Caco-2 (cell line): Measurements from ENCODE around the gene TMEM40. TPM values are rescaled to one million over a fixed set of nuclear protein-coding genes. Genes with fewer than 3 reads are reported as not detected.

Experiments used
- BruUV-seq: library from RNA; stranded (reverse); fragments of 400-500 nt; replicated peaks from 2 replicates; lab custom pipeline; 2021; lab: Mats Ljungman, UMichigan
- CTCF ChIA-PET: fragments of 300-600 bp; sonication (Branson Sonifier 250); formaldehyde crosslinking; loops from one replicate; lab custom pipeline; 2022; ENCODE audit warnings: antibody characterized with exemption; lab: Charles Lee
- POLR2A ChIA-PET: fragments of 300-600 bp; sonication (Branson Sonifier 250); formaldehyde crosslinking; loops from one replicate; lab custom pipeline; 2022; ENCODE audit warnings: antibody characterized with exemption; lab: Charles Lee
- DNase-seq, 2 experiments: peaks; one replicate each; pipeline versions ENCODE4 v3.0.0 to v3.0.0-alpha.2; 2020 to 2022
- H3K27me3 ChIP-seq: replicated peaks from 2 replicates; pipeline ENCODE4 v1.6.0; 2011; ENCODE audit warnings: low read length; ENCODE audit not compliant: control insufficient read depth, insufficient read depth
- H3K36me3 ChIP-seq: 2 replicates; pipeline ENCODE4 v1.5.1; 2011; ENCODE audit warnings: low read length; ENCODE audit not compliant: control insufficient read depth, insufficient read depth
- H3K4me1 ChIP-seq: fragments of 250-450 bp; sonication (Bioruptor Pico); 2 replicates; pipeline ENCODE4 v1.5.1; 2020; ENCODE audit warnings: mild to moderate bottlenecking
- H3K4me3 ChIP-seq: 2 replicates; pipeline ENCODE4 v1.5.1; 2011; ENCODE audit warnings: low read depth, mild to moderate bottlenecking, control low read depth, low read length
- H3K9me3 ChIP-seq: fragments of 250-450 bp; sonication (Bioruptor Pico); 2 replicates; pipeline ENCODE4 v1.5.1; 2020; ENCODE audit warnings: mild to moderate bottlenecking, moderate library complexity
- H3K27ac Mint-ChIP-seq: one replicate; pipeline ENCODE4 v1.8.0; 2022; ENCODE audit warnings: mixed read lengths; ENCODE audit not compliant: unreplicated experiment
- H3K27me3 Mint-ChIP-seq: one replicate; pipeline ENCODE4 v1.8.0; 2022; ENCODE audit warnings: mixed read lengths; ENCODE audit not compliant: insufficient read depth, unreplicated experiment
- H3K36me3 Mint-ChIP-seq: one replicate; pipeline ENCODE4 v1.8.0; 2022; ENCODE audit warnings: mild to moderate bottlenecking, mixed read lengths; ENCODE audit not compliant: insufficient read depth, unreplicated experiment
- H3K4me1 Mint-ChIP-seq: one replicate; pipeline ENCODE4 v1.8.0; 2022; ENCODE audit warnings: low read depth, mixed read lengths; ENCODE audit not compliant: unreplicated experiment
- H3K4me3 Mint-ChIP-seq: one replicate; pipeline ENCODE4 v1.8.0; 2022; ENCODE audit warnings: mild to moderate bottlenecking, moderate library complexity, mixed read lengths; ENCODE audit not compliant: unreplicated experiment
- H3K9me3 Mint-ChIP-seq: one replicate; pipeline ENCODE4 v1.8.0; 2022; ENCODE audit warnings: mixed read lengths; ENCODE audit not compliant: unreplicated experiment
- intact Hi-C: fragments of 100-400 bp; cut with micrococcal nuclease; formaldehyde crosslinking; loops from one replicate; pipeline ENCODE4 v1.10.0; 2022; ENCODE audit not compliant: unreplicated experiment
- total RNA-seq: library from RNA; stranded (reverse); gene quantifications from 2 replicates; pipeline ENCODE4 v1.2.3, GENCODE V29; 2022
- TF ChIP-seq, protein P1 (sequence below), 2 experiments: fragments of 200-600 bp in 1 of 2; IDR thresholded peaks; 1 replicate in 1 of 2; 2 replicates in 1 of 2; pipeline versions ENCODE4 v1.5.1 to v1.8.0; 2011 to 2022; ENCODE audit warnings: antibody characterized with exemption in 1 of 2, control low read depth in 1 of 2, inconsistent platforms in 1 of 2, low read depth in 1 of 2, low read length in 1 of 2, mild to moderate bottlenecking in 1 of 2, moderate library complexity in 1 of 2; ENCODE audit not compliant: insufficient read depth in 1 of 2, severe bottlenecking in 1 of 2, unreplicated experiment in 1 of 2

TMEM40 gene
- total RNA-seq, 1 experiment from 2014 or later: 0.86 TPM

DNA sequence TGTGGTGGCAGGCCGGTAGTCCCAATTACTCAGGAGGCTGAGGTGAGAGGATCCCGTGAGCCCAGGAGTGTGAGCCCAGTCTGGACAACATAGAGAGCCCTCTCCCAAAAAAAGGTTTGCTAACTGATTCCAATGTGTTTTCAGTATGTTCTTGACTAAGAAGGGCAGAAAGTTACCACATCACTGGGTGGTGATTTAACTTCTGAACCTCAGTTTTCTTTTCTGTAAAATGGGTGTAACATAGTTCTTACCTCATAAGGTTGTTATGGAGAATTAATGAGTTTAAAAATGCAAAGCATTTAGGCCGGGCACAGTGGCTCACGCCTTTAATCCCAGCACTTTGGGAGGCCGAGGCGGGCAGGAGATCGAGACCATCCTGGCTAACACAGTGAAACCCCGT, 66.6 kb downstream of the TMEM40 start:
- no peak for DNase-seq
- ChIA-PET CTCF (no interaction called here), POLR2A (no interaction called here)
- intact Hi-C loops: no loop called here
- Mint-ChIP-seq H3K36me3 (no peaks in the 10 kb centered on the region), H3K4me3 (no peak overlapping the region), H3K27ac (no peak overlapping the region), H3K9me3 (no peaks in the 10 kb centered on the region), H3K27me3 (no peaks in the 10 kb centered on the region), H3K4me1 (peaks cover 14% of the 10 kb centered on the region)
- Histone ChIP-seq H3K9me3 (no peaks in the 10 kb centered on the region), H3K4me1 (peaks cover 57% of the 10 kb centered on the region), H3K27me3 (no peaks in the 10 kb centered on the region), H3K4me3 (no peak overlapping the region), H3K36me3 (no peaks in the 10 kb centered on the region)
- BruUV-seq: no TSS peak
- TF ChIP-seq, protein P1, sequence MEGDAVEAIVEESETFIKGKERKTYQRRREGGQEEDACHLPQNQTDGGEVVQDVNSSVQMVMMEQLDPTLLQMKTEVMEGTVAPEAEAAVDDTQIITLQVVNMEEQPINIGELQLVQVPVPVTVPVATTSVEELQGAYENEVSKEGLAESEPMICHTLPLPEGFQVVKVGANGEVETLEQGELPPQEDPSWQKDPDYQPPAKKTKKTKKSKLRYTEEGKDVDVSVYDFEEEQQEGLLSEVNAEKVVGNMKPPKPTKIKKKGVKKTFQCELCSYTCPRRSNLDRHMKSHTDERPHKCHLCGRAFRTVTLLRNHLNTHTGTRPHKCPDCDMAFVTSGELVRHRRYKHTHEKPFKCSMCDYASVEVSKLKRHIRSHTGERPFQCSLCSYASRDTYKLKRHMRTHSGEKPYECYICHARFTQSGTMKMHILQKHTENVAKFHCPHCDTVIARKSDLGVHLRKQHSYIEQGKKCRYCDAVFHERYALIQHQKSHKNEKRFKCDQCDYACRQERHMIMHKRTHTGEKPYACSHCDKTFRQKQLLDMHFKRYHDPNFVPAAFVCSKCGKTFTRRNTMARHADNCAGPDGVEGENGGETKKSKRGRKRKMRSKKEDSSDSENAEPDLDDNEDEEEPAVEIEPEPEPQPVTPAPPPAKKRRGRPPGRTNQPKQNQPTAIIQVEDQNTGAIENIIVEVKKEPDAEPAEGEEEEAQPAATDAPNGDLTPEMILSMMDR (IDR thresholded peaks at IDR 0.05; ENCODE audit: insufficient read depth in 1 of 2, low read depth in 1 of 2, low read length in 1 of 2, severe bottlenecking in 1 of 2, unreplicated experiment in 1 of 2): no peak

DNA sequence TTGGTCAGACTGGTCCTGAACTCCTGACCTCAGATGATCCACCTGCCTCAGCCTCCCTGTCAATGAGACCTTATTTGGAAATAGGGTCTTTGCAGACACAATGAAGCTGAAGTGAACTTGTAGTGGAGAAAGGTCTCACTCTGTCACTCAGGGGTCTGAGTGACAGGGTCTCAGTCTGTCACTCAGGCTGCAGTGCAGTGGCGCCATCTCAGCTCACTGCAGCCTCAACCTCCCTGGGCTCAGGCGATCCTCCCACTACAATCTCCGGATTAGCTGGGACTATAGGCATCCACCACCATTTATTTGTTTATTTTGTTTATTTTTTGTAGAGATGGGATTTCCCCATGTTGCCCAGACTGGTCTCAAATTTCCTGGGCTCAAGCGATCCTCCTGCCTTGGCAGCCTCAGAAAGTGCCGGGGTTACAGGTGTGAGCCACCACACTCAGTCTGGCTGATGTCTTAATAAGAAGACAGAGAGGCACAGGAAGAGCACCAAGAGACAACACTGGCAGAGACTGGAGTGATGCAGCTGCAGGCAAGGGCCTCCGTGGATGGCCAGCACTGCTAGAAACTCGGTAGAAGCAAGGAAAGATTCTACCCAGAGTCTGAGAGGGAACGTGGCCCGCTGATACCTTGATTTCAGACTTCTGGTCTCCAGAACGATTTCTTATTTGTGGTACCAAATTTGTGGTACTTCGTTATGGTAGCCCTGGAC, 68.9 kb downstream of the TMEM40 start:
- ChIA-PET CTCF (no interaction called here), POLR2A (no interaction called here)
- H3K4me3 ChIP-seq: no peak overlapping the region

DNA sequence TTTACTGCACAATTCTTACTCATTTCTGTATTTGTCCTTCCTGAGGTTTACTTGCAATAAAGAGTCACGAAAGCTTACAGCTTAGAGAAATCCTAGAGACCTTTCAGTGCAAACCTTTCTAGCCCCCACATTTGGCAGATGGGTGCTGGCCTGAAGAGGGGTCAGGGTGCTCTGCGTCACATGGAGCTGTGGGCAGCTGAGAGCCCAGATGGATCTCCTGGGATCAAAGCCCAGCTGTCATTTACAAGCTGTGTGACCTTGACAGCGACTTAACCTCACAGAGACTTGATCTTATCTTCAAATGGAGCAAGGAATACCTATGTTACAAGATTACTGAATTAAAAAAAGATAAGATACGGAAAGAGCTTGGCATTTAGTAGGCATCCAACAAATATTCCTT, 71.1 kb downstream of the TMEM40 start:
- Mint-ChIP-seq H3K4me1 (peaks cover 7% of the 10 kb centered on the region), H3K27me3 (no peaks in the 10 kb centered on the region), H3K27ac (no peak overlapping the region), H3K4me3 (no peak overlapping the region), H3K36me3 (no peaks in the 10 kb centered on the region), H3K9me3 (no peaks in the 10 kb centered on the region)
- no TSS peak for BruUV-seq
- H3K9me3 ChIP-seq: no peaks in the 10 kb centered on the region
- ChIA-PET CTCF (interaction anchor here (0.6 to 0.9 kb wide), 2 partner anchors 27 to 32 kb away, joined by 3 to 4 read pairs; no protein-coding TSS in a partner anchor), POLR2A (no interaction called here)
- H3K4me3 ChIP-seq: no peak overlapping the region
- H3K27me3 ChIP-seq: no peaks in the 10 kb centered on the region
- TF ChIP-seq, protein P1 (IDR thresholded peaks at IDR 0.05; ENCODE audit: insufficient read depth in 1 of 2, low read depth in 1 of 2, low read length in 1 of 2, severe bottlenecking in 1 of 2, unreplicated experiment in 1 of 2): no peak
- H3K36me3 ChIP-seq: no peaks in the 10 kb centered on the region
- peaks cover 32% of the 10 kb centered on the region for H3K4me1 ChIP-seq
- intact Hi-C loops: no loop called here
- no peak for DNase-seq

More for the DNA sequence above, 68.9 kb downstream of the TMEM40 start:
- H3K4me1 ChIP-seq: peaks cover 49% of the 10 kb centered on the region
- no peaks in the 10 kb centered on the region for H3K36me3 ChIP-seq
- no TSS peak for BruUV-seq
- no peaks in the 10 kb centered on the region for H3K27me3 ChIP-seq
- Mint-ChIP-seq H3K27ac (peak overlapping the region; percentile 35), H3K36me3 (no peaks in the 10 kb centered on the region), H3K4me1 (peaks cover 14% of the 10 kb centered on the region), H3K9me3 (no peaks in the 10 kb centered on the region), H3K27me3 (no peaks in the 10 kb centered on the region), H3K4me3 (no peak overlapping the region)
- DNase-seq: no peak
- TF ChIP-seq, protein P1 (IDR thresholded peaks at IDR 0.05; ENCODE audit: insufficient read depth in 1 of 2, low read depth in 1 of 2, low read length in 1 of 2, severe bottlenecking in 1 of 2, unreplicated experiment in 1 of 2): no peak
- H3K9me3 ChIP-seq: no peaks in the 10 kb centered on the region
- intact Hi-C loops: no loop called here
